Kidney glomerular epithelial cell (primary cell): Measurements from ENCODE around the gene BCL2A1.
A peak's percentile ranks its signal among the peaks of the same experiment; 100 is the strongest.
"Not testable (repeated sequence)": the region's sequence is repeated elsewhere in the genome, so short reads cannot be mapped to it uniquely, and the experiment has no call there.

Experiments used
- DNase-seq: peaks from one replicate; lab custom pipeline; 2025; lab: John Stamatoyannopoulos, UW

BCL2A1 gene

DNA sequence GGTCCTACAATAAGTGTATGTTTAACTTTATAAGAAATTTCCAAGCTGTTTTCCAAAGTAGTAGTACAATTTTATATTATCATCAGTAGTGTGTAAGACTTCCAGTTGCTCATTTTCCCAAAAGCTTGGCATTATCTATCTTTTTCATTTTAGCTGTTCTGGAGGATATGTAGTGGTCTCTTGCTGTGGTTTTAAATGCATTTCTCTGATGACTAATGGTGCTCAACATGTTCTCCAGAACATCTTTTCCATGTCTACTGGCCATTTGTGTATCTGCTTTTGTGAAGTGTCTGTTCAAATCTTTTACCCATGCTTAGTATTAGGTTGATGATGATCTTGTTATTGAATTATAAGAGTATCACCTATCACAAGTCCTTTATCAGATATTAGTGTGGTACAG, 13.3 kb downstream of the BCL2A1 start:
- no peak for DNase-seq

DNA sequence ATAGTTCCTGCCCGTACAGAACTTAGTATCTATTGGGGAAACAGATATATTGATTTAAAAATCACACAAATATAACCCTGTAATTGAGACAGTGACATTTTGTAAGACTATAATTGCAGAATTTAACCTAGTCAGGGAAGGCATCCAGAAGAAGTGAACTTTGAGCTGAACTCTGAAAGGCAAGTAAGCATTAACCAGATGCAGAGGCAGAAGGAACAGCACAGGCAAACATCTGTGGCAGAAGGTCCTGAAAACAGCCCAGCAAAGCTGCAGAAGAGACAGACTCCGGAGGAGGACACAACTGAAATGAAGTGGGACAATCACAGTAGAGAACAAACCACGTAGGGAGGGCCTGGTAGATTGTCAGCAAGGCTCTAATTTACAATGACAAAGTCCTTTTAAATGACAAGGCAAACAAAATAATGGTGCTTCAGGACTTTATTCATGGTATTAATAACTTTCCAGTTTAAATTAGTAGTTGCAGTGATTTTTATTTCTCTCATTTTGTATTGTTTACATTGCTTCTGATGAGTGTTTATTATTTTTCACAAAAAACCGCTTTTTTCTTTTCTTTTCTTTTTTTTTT, 14.5 kb downstream of the BCL2A1 start:
- no peak for DNase-seq

DNA sequence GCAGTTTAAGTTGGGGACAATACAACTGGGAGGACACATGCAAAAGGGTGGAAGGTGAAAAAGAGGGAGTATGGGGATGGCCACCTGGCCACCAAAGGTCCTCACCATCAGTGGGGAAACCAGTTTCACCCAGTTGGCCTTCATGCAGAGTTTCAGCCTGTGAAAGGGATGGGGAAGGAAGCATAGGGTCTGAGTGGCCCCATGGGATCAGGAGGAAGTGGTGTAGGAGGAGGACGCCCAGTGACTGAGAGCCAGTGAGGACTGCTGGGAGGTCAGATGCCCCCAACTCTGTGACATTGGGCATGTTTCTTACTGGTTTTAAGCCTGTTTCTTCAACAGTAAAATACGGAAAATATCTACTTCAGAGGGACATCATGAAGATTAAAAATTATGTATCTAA, 16.3 kb downstream of the BCL2A1 start:
- DNase-seq = no peak

DNA sequence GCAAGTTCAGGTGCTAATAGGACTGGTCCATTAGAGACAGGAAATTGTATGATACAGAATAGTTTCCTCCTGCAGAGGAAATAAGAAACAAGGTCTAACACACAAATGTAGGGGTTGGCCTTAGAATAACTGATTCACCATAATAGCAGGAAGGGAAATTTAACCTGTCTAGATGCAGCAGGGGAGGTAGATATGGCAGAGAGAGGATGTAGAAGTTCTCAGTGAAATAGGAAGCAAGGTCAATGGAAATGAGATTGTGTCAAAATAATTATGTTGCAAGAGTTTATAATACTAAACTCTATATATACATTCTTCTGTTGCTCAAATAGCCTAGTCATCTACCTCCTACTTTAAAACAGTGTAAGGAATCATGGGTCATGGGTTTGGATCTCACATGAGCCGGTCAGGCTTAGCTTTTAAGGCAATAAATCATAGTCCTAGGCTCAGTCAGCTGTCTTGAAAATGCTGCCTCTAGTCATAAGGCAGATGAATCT, 17.0 kb downstream of the BCL2A1 start:
- DNase-seq = no peak

DNA sequence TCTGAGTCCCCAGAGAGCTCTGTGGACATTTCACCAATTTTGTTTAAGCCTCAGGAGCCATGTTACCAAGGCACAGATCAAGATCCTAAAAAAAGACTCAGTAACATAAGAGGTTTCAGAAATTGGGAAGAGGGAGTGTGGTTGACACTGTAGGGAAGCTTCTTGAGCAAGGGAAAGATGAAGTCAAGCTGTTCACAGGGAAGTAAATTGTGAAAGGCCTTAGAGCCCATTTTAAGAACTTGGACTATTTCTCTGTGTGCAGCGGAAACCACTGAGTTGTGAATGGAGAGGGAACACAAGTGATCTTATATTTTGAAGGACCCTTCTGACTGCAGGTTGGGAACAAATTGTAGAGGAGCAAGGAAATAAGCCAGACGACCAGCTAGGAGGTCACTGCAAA, 18.7 kb downstream of the BCL2A1 start:
- no peak for DNase-seq

DNA sequence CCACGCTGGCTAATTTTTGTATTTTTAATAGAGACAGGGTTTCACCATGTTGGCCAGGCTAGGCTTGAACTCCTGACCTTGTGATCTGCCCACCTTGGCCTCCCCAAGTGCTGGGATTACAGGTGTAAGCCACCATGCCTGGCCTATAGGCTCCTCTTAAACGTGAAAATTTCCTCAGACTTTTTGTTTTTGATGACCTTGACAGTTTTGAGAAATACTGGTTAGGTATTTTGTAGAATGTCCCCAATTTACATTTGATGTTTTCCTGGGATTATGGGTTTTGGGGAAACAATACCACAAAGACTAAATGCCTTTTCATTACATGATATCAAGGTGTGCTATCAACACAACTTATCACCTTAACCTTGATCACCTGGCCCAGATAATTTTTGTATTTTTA, 20.7 kb downstream of the BCL2A1 start:
- no peak for DNase-seq

DNA sequence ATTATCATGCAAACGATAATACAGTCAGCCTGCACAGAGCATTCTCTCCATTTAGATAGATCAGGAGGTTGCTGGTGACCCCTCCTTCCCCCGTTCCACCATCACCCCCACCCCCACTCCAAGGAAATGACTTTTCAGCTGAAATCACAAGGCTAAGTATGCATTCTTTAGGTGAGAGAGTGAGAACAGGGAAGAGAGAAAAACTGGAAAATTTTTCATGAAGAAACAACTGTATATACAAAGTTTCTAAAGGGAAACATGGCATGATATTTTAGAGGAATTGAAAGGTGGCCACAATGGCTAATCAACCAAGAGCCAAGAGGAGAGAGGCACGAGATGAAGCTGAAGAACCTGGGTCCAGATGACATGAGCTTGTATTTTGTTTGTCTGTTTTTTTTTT, 22.2 kb downstream of the BCL2A1 start:
- DNase-seq = no peak

DNA sequence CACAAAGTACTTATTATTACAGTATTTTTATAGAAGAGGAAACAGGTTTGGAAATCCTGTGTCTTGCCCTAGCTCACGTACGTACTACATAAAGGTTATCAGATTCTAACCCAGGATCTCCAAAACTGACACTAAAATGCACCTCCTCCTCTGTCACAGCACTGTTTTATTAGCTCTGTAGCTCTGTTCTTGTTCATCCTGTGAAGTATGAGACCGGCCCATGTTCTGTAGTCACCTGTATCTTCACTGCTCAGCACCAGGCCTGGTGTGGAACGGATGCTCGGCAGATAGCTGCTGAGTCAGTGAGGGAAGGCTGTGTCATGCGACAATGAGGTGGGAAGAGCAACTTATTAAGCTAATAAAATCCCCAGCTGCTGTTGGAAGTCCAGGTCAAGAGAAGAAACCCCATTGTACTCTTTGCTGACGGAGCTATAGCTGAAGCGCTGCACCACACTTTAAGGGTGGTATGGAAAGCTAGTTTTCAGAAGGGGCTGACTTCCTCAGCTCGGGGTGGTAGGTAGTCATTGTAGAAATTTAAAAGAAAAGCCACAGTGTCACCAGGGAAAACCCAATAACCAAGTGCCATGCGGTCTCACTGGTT, 22.8 kb downstream of the BCL2A1 start:
- DNase-seq = no peak

DNA sequence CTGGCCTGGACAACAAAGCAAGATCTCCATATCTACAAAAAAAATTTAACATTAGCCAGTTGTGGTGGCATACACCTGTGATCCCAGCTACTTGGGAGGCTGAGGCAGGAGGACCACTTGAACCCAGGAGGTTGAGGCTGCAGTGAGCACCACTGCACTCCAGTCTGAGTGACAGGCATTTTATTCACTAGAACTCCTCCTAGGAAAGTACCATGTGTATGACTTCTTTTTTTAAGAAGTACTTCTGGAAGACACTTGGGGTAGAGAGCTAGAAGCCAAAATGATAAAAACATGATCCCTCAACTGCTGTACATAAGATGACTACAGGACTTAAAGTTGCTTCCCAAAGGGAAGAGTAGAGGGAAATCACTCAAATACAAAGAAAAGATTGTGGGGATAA, 24.0 kb downstream of the BCL2A1 start:
- DNase-seq = no peak

DNA sequence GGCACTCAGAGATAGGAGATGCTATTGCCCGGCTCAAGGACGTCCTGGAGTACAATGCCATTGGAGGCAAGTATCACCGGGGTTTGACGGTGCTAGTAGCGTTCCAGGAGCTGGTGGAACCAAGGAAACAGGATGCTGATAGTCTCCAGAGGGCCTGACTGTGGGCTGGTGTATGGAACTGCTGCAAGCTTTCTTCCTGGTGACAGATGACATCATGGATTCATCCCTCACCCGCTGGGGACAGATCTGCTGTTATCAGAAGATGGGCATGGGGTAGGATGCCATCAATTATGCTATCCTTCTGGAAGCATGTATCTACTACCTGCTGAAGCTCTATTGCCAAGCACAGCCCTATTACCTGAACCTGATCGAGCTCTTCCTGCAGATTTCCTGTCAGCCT, 26.4 kb downstream of the BCL2A1 start:
- DNase-seq = no peak

DNA sequence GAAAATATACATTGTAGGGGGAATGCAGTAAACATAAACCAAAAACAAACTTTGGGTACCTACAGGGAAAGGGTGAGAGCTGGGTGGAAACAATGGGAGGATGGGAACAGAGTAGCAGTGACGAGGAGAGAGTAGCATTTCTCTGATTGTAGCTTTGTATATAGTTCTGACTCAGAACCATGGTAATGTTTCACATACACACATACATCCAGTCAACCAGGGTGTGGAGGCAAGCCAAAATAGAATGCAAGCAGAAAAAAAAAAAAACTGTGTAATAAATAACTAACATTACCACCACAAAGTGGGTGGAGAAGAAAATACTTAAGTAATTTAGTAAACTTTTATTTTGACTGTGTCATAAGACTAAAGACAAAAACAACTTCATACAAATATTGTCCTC, 27.2 kb downstream of the BCL2A1 start:
- DNase-seq = no peak

DNA sequence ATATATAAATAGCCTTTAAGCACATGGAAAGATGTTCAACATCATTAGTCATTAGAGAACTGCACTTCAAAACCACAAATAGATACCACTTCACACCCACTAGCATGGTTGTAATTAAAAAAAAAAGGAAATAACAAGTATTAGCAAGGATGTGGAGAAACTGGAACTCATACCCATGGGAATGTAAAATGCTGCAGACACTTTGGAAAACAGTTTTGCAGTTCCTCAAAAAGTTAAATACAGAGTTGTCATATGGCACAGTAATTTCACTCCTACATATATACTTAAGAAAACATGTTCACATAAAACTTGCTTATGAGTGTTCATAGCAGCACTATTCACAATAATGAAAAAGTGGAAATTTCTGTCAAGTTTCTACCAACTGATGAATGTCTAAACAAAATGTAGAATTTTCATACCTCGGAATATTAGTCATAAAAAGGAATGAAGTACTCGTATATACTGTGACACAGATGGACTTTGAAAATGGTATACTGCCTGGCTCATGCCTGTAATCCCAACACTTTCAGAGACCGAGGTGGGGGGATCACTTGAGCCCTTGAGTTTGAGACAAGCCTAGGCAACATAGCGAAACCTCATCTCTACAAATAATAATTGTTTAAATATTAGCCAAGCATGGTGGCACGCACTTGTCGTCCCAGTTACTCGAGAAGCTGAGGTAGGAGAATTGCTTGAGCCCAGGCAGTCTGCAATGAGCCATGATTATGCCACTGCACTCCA, 28.1 kb downstream of the BCL2A1 start:
- peak; percentile 15 for DNase-seq

DNA sequence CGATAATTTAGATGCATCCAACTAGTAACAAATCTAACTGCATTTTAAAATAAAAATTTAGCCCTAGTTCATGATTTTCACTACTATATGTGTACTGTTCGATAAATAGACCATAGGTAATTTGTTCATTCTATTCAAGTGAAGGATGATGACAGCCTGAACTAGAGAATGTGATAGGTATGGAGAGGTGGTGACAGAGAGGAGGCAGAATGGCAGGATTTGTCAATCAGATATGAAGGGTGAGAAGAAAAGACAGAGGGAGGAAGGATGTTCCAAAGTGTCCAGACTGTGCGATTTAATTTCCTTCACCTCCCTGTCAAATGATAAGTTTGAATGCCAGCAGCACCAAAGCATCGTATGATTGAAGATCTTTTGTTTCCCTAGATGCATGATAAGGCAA, 31.6 kb downstream of the BCL2A1 start:
- no peak for DNase-seq

DNA sequence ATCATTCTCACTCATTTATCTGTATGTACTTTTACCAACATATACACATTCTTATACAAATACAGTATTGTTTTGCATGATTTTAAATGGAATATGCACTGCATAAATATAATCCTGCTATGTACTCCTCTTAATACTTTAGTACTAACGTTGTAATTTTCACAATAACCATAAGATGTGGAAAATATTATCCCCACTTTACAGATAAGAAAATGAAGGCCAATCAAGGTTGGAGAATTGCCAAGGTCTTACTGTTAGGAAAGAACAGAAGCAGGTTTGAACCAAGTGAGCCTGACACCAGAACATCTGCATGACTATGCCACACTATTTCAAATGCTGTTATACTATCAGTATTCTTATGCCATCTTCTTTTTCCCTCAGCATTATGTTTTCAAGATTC, 32.9 kb downstream of the BCL2A1 start:
- no peak for DNase-seq

DNA sequence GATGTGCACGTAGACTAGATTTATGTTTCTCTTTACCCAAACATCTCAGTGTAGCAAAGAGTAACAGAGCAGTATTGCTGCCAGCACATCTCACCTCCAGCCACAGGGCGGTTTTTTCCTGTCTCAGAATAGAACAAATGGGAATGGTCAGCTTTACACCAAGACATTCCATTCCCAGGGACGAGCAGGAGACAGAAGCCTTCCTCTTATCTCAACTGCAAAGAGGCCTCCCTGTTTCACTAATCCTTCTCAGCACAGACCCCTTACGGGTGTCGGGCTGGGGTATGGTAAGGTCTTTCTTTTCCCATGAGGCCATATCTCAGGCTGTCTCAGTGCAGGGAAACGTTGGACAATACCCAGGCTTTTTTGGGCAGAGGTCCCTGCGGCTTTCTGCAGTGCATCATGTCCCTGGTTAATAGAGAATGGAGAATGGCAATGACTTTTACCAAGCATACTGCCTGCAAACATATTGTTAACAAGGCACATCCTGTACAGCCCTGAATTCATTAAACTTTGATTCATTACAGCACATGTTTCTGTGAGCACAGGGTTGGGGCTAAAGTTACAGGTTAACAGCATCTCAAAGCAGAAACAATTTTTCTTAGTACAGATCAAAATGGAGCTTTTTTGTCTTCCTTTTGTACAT, 35.3 kb downstream of the BCL2A1 start:
- DNase-seq = not testable (repeated sequence)

DNA sequence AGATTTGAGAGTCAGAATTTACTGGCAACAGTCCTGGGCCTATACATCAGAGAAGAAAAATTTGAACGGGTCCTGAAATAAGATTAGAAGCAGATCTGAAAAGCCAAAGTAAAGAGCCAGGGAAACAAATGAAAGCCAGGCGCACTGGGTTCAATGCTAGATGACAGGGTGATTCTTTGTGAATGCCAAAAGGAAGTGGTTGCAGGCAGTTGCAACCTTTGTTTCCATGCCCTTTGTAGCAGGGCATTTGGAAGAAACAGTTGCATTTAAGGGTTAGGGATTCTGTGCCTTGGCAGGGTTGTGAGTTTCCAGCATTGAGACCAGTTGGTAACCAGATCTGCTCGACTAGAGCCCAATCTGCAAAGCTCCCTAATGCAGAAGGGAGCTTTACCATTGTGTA, 37.8 kb downstream of the BCL2A1 start:
- no peak for DNase-seq

DNA sequence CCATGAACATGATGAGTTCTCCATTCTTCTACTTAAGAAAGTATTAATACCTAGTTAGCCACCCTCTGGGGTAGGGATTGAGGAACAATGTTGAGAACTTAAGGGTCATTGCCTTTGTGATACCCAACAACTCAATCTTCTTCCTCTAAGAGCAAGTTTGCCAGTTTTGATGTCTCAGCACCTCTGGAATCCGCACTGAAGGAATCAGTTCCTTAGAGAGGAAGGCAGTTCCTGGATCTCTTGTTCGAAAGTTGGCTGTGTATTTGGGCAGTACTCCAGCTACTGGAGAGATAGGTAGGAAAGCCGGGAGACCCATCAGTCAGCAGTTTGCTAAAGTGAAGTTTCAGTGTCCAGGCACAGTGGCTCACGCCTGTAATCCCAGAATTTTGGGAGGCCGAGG, 38.5 kb downstream of the BCL2A1 start:
- DNase-seq = no peak

DNA sequence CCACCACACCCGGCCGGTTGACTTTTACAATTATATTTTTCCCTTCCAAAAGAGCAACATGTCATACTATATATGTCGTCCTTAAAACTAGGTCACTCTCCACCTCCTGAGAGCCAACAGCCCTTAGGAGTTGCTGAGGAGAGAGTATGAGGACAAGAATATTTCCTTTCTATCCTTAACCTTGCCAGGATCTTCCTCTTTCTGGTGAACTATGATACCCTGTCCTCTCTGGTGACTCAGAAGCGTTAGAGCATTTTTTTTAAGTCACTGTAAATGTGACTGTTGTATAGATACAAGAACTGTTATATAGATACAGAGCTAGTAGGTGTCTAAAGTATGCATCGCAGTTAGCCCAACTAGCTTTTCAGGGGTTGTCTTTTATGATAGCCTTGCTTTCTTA, 40.5 kb downstream of the BCL2A1 start:
- no peak for DNase-seq

DNA sequence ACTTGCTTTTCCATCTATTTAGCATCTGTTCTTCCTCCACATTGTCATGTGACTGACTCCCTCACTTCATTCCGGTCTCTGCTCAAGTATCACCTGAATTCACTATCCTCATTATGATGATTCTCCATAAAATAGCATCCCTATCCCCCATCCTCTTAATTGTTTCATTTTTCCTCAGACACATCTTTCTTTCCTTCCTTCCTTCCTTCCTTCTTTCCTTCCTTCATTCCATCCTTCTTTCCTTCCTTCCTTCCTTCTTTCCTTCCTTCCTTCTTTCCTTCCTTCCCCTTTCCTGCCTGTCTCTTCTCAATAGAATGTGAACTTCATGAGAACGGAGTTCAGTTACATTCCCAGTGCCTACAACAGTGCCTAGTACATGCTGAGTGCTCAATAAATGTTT, 41.6 kb downstream of the BCL2A1 start:
- no peak for DNase-seq

DNA sequence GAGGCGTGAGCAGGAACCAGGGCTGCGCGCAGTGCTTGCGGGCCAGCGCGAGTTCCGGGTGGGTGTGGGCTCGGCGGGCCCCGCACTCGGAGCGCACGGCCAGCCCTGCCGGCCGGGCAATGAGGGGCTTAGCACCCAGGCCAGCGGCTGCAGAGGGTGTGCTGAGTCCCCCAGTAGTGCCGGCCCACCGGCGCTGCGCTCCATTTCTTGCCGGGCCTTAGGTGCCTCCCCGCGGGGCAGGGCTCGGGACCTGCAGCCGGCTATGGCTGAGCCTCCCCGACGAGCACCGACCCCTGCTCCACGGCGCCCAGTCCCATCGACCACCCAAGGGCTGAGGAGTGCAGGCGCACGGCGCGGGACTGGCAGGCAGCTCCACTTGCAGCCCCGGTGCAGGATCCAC, 44.9 kb downstream of the BCL2A1 start:
- DNase-seq = not testable (repeated sequence)

DNA sequence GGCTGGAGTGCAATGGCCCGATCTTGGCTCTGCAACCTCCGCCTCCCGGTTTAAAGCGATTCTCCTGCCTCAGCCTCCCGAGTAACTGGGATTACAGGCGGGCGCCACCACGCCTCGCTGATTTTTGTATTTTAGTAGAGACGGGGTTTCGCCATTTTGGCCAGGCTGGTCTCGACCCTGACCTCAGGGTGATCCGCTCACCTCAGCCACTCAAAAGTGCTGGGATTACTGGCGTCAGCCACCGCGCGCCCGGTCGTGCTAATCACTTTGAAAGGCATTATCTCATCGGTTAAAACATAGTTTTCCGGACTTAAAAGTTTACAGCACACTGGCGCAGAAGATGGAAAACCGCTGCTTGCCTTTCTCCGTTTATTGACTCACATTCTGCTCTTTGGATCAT, 46.6 kb downstream of the BCL2A1 start:
- DNase-seq = no peak

DNA sequence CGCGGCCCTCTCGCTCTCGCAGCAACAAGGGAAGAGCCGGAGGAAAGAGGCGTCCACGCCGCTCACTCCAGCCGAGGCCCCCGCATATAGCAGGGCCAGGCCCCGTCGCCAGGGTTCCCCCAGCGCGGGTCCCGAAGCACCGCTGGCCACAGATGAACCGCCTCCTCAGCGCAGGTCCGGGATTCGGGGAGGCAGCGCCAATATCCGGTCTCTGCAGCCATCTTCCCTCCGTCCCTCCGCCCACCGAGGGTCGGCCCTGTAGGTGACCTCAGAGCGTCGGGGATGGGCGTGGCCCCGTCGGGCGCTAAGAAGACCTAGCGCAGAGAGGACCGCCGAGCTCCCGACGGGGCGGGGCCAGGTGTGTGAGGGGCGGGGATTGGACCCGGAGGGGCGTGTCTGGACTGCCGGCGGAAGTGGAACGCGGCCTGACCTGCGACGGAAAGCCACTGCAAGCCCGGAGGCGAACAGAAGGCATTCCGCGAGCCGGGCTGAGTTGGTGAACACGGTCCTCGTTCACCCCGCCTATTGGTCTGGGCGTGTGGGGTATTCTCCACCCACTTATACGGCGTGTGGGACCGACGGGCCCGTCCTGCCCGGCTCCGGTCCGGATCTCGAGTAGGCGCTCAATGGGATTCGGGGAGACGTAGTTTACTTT, 47.4 kb downstream of the BCL2A1 start:
- DNase-seq = peak; percentile 98
